Right atrium auricular region (tissue), 2 donors: ENCODE results near the gene DPYD. TPM values are rescaled to one million over a fixed set of nuclear protein-coding genes. Genes with fewer than 3 reads are reported as not detected.

Source experiments
- DNase-seq: peaks from one replicate; pipeline ENCODE4 v3.0.0-alpha.2; 2019; ENCODE audit warnings: low spot score
- H3K27ac ChIP-seq, 2 donors: fragments of 200-600 bp; sonication (generic); 1 replicate in 1 of 2; 2 replicates in 1 of 2; pipeline ENCODE4 v1.5.1; 2016 to 2019
- H3K27me3 ChIP-seq, 2 donors: fragments of 200-600 bp; sonication (generic); one replicate each; pipeline versions ENCODE4 v1.5.1 to v1.6.0; 2017 to 2019
- H3K36me3 ChIP-seq: fragments of 200-600 bp; sonication (generic); one replicate; pipeline ENCODE4 v1.5.1; 2016
- H3K4me1 ChIP-seq, 2 donors: fragments of 200-600 bp; sonication (generic); one replicate each; pipeline versions ENCODE4 v1.5.1 to v1.6.0; 2017 to 2019
- H3K4me3 ChIP-seq, 2 donors: fragments of 200-600 bp; sonication (generic); 1 replicate in 1 of 2; 2 replicates in 1 of 2; pipeline ENCODE4 v1.5.1; 2017 to 2019; ENCODE audit warnings: mild to moderate bottlenecking in 1 of 2, moderate library complexity in 1 of 2
- H3K9me3 ChIP-seq, 2 donors: fragments of 200-600 bp; sonication (generic); one replicate each; pipeline ENCODE4 v1.5.1; 2019
- CTCF ChIP-seq, 2 donors: fragments of 200-600 bp; sonication (generic); IDR thresholded peaks; one replicate each; pipeline ENCODE4 v1.5.1; 2019; ENCODE audit warnings: antibody characterized with exemption in 2 of 2
- total RNA-seq, 2 donors: library from RNA; depleted of rRNA; stranded (reverse); fragments of >200 nt; gene quantifications; one replicate each; pipeline ENCODE4 v1.1.0, GENCODE V29; 2016

DPYD gene
- total RNA-seq, 2 donors from 2014 or later, result 11.3 to 14.5 TPM

GRCh38 chr1:97365026-97365425 lies 555.8 kb downstream of the DPYD start:
- H3K4me1 ChIP-seq, result no peaks in the 10 kb centered on the region
- H3K27ac ChIP-seq, result no peak overlapping the region
- H3K9me3 ChIP-seq, result no peaks in the 10 kb centered on the region
- no peak overlapping the region for H3K4me3 ChIP-seq
- TF ChIP-seq CTCF (IDR thresholded peaks at IDR 0.05), result no peak
- DNase-seq, result no peak
- H3K36me3 ChIP-seq, result no peaks in the 10 kb centered on the region
- H3K27me3 ChIP-seq, result no peaks in the 10 kb centered on the region

- Histone ChIP-seq H3K27ac (no peak overlapping the region), H3K9me3 (no peaks in the 10 kb centered on the region), H3K27me3 (no peaks in the 10 kb centered on the region), H3K4me3 (no peak overlapping the region), H3K4me1 (no peaks in the 10 kb centered on the region), H3K36me3 (no peaks in the 10 kb centered on the region)
- no peak for DNase-seq
- TF ChIP-seq CTCF (IDR thresholded peaks at IDR 0.05), result no peak
These were observed 556.7 kb downstream of the DPYD start for GRCh38 chr1:97364086-97364485.

- no peaks in the 10 kb centered on the region for H3K36me3 ChIP-seq
- TF ChIP-seq CTCF (IDR thresholded peaks at IDR 0.05), result no peak
- no peak overlapping the region for H3K27ac ChIP-seq
- H3K4me1 ChIP-seq, result peaks cover 0 to 7% of the 10 kb centered on the region in 2 donors
- no peak for DNase-seq
- no peaks in the 10 kb centered on the region for H3K9me3 ChIP-seq
- H3K4me3 ChIP-seq, result no peak overlapping the region
- no peaks in the 10 kb centered on the region for H3K27me3 ChIP-seq
These were observed 564.5 kb downstream of the DPYD start for GRCh38 chr1:97356309-97356708.

GRCh38 chr1:97352936-97353382 lies 567.9 kb downstream of the DPYD start:
- H3K36me3 ChIP-seq, result no peaks in the 10 kb centered on the region
- no peak overlapping the region for H3K4me3 ChIP-seq
- no peaks in the 10 kb centered on the region for H3K9me3 ChIP-seq
- peaks cover 0 to 7% of the 10 kb centered on the region in 2 donors for H3K4me1 ChIP-seq
- H3K27ac ChIP-seq, result no peak overlapping the region
- TF ChIP-seq CTCF (IDR thresholded peaks at IDR 0.05), result no peak
- H3K27me3 ChIP-seq, result no peaks in the 10 kb centered on the region
- DNase-seq, result no peak

- Histone ChIP-seq H3K27me3 (no peaks in the 10 kb centered on the region), H3K4me3 (no peak overlapping the region), H3K9me3 (no peaks in the 10 kb centered on the region), H3K36me3 (no peaks in the 10 kb centered on the region), H3K27ac (no peak overlapping the region), H3K4me1 (peaks cover 0 to 7% of the 10 kb centered on the region in 2 donors)
- DNase-seq, result no peak
- TF ChIP-seq CTCF (IDR thresholded peaks at IDR 0.05), result no peak
These were observed 569.0 kb downstream of the DPYD start for GRCh38 chr1:97351846-97352245.

GRCh38 chr1:97350662-97351061 lies 570.2 kb downstream of the DPYD start:
- Histone ChIP-seq H3K9me3 (no peaks in the 10 kb centered on the region), H3K36me3 (no peaks in the 10 kb centered on the region), H3K27me3 (no peaks in the 10 kb centered on the region), H3K27ac (no peak overlapping the region), H3K4me3 (no peak overlapping the region), H3K4me1 (peaks cover 0 to 7% of the 10 kb centered on the region in 2 donors)
- no peak for DNase-seq
- TF ChIP-seq CTCF (IDR thresholded peaks at IDR 0.05), result no peak
